ENCODE results near the gene PLCB1. TPM values are rescaled to one million over a fixed set of nuclear protein-coding genes. Genes with fewer than 3 reads are reported as not detected.

The PLCB1 gene
- total RNA-seq, 4 donors from 2014 or later, result 7.2 to 28.1 (median 9.6) TPM

GRCh38 chr20:8542110-8542486 lies 410.0 kb downstream of the PLCB1 start:
- no peaks in the 10 kb centered on the region for H3K36me3 ChIP-seq
- no peaks in the 10 kb centered on the region for H3K9me3 ChIP-seq
- H3K27me3 ChIP-seq, result no peaks in the 10 kb centered on the region
- H3K4me3 ChIP-seq, result no peak overlapping the region
- DNase-seq, result no peak
- no peaks in the 10 kb centered on the region for H3K4me1 ChIP-seq
- no peak overlapping the region for H3K27ac ChIP-seq
- TF ChIP-seq CTCF (IDR thresholded peaks at IDR 0.05), result no peak
- TF ChIP-seq POLR2A (IDR thresholded peaks at IDR 0.05), result no peak

GRCh38 chr20:8545212-8545611 lies 413.1 kb downstream of the PLCB1 start:
- DNase-seq, result no peak
- H3K9me3 ChIP-seq, result no peaks in the 10 kb centered on the region
- no peaks in the 10 kb centered on the region for H3K4me1 ChIP-seq
- H3K4me3 ChIP-seq, result no peak overlapping the region
- H3K27ac ChIP-seq, result no peak overlapping the region
- no peaks in the 10 kb centered on the region for H3K27me3 ChIP-seq
- TF ChIP-seq CTCF (IDR thresholded peaks at IDR 0.05) (no peak), POLR2A (IDR thresholded peaks at IDR 0.05) (no peak)
- no peaks in the 10 kb centered on the region for H3K36me3 ChIP-seq

- no peaks in the 10 kb centered on the region for H3K4me1 ChIP-seq
- no peak for TF ChIP-seq CTCF (IDR thresholded peaks at IDR 0.05)
- no peak for TF ChIP-seq POLR2A (IDR thresholded peaks at IDR 0.05)
These were observed 415.1 kb downstream of the PLCB1 start for GRCh38 chr20:8547035-8547650.

GRCh38 chr20:8547968-8548588 lies 416.0 kb downstream of the PLCB1 start:
- H3K36me3 ChIP-seq, result no peaks in the 10 kb centered on the region
- no peak for DNase-seq
- no peaks in the 10 kb centered on the region for H3K27me3 ChIP-seq
- TF ChIP-seq CTCF (IDR thresholded peaks at IDR 0.05), result no peak
- TF ChIP-seq POLR2A (IDR thresholded peaks at IDR 0.05), result no peak
- H3K27ac ChIP-seq, result no peak overlapping the region
- no peaks in the 10 kb centered on the region for H3K9me3 ChIP-seq
- no peak overlapping the region for H3K4me3 ChIP-seq
- H3K4me1 ChIP-seq, result no peaks in the 10 kb centered on the region

More at GRCh38 chr20:8547035-8547650, 415.1 kb downstream of the PLCB1 start:
- no peaks in the 10 kb centered on the region for H3K9me3 ChIP-seq
- H3K27ac ChIP-seq, result no peak overlapping the region
- H3K4me3 ChIP-seq, result no peak overlapping the region
- no peak for DNase-seq
- H3K27me3 ChIP-seq, result no peaks in the 10 kb centered on the region
- no peaks in the 10 kb centered on the region for H3K36me3 ChIP-seq

GRCh38 chr20:8549192-8549591 lies 417.1 kb downstream of the PLCB1 start:
- TF ChIP-seq CTCF (IDR thresholded peaks at IDR 0.05), result no peak
- no peak for TF ChIP-seq POLR2A (IDR thresholded peaks at IDR 0.05)
- Histone ChIP-seq H3K27me3 (no peaks in the 10 kb centered on the region), H3K27ac (no peak overlapping the region), H3K9me3 (no peaks in the 10 kb centered on the region), H3K4me3 (no peak overlapping the region), H3K36me3 (no peaks in the 10 kb centered on the region), H3K4me1 (no peaks in the 10 kb centered on the region)
- no peak for DNase-seq

Data from Peyer's patch (tissue), 4 donors.